Stimulated activated naive B cell treated with anti-CD40 and anti-IgM and Interleukin-4, amounts not matched to agents 10 μg/mL and 1 μg/mL and 100 μg/mL, for 72 hours (primary cell): ENCODE measurements around the gene NPDC1.
"Not testable (repeated sequence)": the region's sequence is repeated elsewhere in the genome, so short reads cannot be mapped to it uniquely, and the experiment has no call there.

Source experiments
- ATAC-seq, 2 donors: fragments of 150-1000 bp; cut with Tn5 transposase; replicated peaks; 2 replicates each; pipeline ENCODE4 v1.10.0; 2021; ENCODE audit warnings: moderate library complexity in 1 of 2
- DNase-seq: peaks from one replicate; pipeline ENCODE4 v3.0.0; 2021
- H3K27ac Mint-ChIP-seq: one replicate; pipeline ENCODE4 v1.8.0; 2022; ENCODE audit warnings: mild to moderate bottlenecking, mixed read lengths
- H3K27me3 Mint-ChIP-seq, 2 donors: one replicate each; pipeline ENCODE4 v1.8.0; 2022; ENCODE audit warnings: mixed read lengths in 2 of 2
- H3K36me3 Mint-ChIP-seq, 2 donors: one replicate each; pipeline ENCODE4 v1.8.0; 2022; ENCODE audit warnings: mixed read lengths in 2 of 2, mild to moderate bottlenecking in 1 of 2
- H3K4me1 Mint-ChIP-seq, 2 donors: one replicate each; pipeline ENCODE4 v1.8.0; 2022; ENCODE audit warnings: mixed read lengths in 2 of 2, mild to moderate bottlenecking in 1 of 2
- H3K4me3 Mint-ChIP-seq, 2 donors: one replicate each; pipeline ENCODE4 v1.8.0; 2022; ENCODE audit warnings: mild to moderate bottlenecking in 2 of 2, mixed read lengths in 2 of 2, moderate library complexity in 1 of 2
- H3K9me3 Mint-ChIP-seq, 2 donors: one replicate each; pipeline ENCODE4 v1.8.0; 2022; ENCODE audit warnings: mixed read lengths in 2 of 2, mild to moderate bottlenecking in 1 of 2

NPDC1 gene

DNA sequence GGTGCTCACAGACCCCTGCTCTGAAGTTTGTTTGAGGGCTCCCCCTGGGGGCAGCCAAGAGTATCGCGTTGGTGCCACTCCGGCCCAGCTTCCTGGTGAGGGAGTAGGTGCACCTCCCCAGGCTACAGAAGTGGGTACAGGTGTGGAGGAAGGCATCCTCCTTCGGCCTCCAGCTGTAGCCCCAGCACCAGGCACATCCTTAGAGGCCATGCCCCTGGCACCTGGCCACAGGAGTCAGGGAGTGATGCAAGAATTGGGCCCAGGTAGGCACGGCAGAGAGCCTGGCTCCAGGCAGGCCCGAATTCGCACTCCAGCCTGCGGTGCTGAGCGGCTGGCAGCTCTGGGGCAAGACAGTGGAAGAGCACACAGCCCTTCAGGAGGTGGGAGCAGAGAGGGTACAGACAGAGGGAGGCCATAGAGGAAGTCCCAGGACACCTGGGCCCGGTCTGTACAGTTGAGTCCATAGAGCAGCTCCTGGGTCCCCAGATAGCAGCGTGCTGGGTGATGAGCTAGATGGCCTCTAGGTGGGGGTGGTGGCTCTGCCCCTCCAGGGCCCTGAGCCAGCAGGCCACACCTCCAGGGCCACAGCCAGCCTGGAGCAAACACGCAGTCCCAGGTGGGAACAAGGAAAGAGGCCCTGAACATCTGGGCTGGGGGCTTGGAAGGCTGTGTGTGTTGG, 22.0 kb upstream of the NPDC1 start:
- H3K4me3 Mint-ChIP-seq, result peak overlapping the region in 1 of 2 donors; percentile 29
- peaks cover 20 to 22% of the 10 kb centered on the region in 2 donors for H3K4me1 Mint-ChIP-seq
- ATAC-seq (peak; percentile 64 to 74), DNase-seq (peak; percentile 81)
- H3K36me3 Mint-ChIP-seq, result no peaks in the 10 kb centered on the region
- peaks cover 8 to 10% of the 10 kb centered on the region in 2 donors for H3K27me3 Mint-ChIP-seq
- H3K27ac Mint-ChIP-seq, result peak overlapping the region; percentile 53
- H3K9me3 Mint-ChIP-seq, result no peaks in the 10 kb centered on the region

DNA sequence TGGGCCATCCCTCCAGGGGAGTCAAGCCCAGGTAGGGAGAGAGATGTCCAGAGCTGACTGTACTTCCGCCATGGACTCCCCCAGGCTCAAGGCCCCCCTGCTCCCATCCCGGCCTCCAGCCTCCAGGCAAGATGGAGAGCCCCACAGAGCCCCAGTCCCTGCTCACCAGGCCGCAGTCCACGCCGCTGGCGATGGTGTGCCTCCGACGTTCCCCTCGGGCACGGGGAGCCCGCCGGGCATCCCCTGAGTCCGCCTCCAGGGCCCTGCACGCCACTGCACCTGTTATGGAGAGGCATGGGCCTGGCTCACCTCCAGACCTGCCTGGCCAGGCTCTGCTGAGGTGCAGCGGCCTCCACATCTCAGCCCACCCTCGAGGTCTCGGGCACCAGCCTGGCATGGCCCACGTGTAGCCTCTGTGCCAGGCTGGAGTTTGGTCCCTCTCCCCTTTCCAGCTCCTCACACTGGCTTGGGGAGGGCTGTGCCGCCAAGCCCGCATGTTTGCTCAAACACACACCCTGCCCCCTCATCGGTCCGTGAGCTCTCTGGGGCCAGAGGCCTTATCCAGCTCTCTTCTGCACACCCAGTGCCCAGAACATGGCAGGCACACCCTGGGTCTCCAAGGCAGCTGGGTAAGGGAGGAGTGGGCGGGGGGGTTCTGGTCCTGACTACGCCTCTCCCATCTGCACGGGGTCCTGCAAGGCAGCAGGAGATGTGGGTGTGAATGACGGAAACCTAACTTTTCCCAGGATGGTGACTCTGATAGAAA, 20.3 kb upstream of the NPDC1 start:
- DNase-seq, result no peak
- no peaks in the 10 kb centered on the region for H3K36me3 Mint-ChIP-seq
- H3K9me3 Mint-ChIP-seq, result no peaks in the 10 kb centered on the region
- no peak for ATAC-seq
- H3K27ac Mint-ChIP-seq, result no peak overlapping the region
- H3K4me1 Mint-ChIP-seq, result peaks cover 14 to 20% of the 10 kb centered on the region in 2 donors
- H3K27me3 Mint-ChIP-seq, result peaks cover 8 to 10% of the 10 kb centered on the region in 2 donors
- no peak overlapping the region for H3K4me3 Mint-ChIP-seq

DNA sequence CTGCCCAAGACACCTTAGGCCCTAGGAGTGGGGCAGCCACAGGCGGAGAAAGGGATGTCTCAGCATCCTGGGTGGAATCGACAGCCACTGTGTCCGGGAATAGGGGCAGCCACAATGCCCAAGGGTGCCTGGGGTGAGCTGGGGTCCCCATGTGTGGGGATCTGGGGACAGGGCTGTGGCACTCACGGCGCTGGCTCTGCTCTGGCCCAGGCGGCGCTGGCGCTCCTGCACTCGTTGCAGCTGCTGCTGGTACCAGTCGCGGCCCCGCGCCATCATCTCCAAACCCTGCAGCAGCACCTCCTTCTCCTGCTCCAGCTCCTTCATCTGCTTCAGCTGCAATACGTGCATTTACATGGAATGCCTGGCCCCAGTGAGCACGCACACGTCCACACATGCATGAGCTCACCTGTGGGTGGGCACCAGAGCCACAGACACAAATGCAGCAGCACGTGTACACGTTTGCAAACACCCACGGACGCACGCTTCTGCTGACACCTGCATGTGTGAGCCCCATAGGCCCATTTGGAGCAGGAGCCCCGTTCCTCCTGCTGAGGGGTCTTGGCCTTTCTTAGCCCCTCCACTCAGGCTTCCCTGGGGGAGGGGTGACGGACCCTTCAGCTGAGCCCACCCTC, 19.5 kb upstream of the NPDC1 start:
- no peaks in the 10 kb centered on the region for H3K9me3 Mint-ChIP-seq
- H3K4me3 Mint-ChIP-seq, result no peak overlapping the region
- H3K27me3 Mint-ChIP-seq, result peaks cover 8 to 10% of the 10 kb centered on the region in 2 donors
- ATAC-seq, result no peak
- DNase-seq, result no peak
- H3K36me3 Mint-ChIP-seq, result no peaks in the 10 kb centered on the region
- no peak overlapping the region for H3K27ac Mint-ChIP-seq
- peaks cover 7 to 13% of the 10 kb centered on the region in 2 donors for H3K4me1 Mint-ChIP-seq

DNA sequence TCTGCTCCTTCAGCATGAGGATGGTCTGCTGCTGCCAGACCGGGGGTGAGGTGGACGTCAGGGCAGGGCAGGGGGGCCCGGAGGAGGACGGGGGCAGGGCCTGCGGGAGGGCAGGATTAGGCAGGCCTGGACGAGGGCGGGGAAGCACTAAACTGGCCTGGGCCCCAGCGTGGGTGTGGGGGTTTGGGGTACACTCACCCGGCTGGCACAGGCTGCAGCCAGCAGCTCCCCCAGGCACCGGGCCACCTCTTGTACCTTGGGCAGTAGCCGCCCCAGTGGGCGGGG, 18.8 kb upstream of the NPDC1 start:
- no peak for ATAC-seq
- Mint-ChIP-seq H3K4me3 (no peak overlapping the region), H3K36me3 (no peaks in the 10 kb centered on the region), H3K27ac (no peak overlapping the region), H3K9me3 (no peaks in the 10 kb centered on the region), H3K27me3 (peaks cover 8 to 10% of the 10 kb centered on the region in 2 donors), H3K4me1 (peaks cover 7 to 13% of the 10 kb centered on the region in 2 donors)
- no peak for DNase-seq

DNA sequence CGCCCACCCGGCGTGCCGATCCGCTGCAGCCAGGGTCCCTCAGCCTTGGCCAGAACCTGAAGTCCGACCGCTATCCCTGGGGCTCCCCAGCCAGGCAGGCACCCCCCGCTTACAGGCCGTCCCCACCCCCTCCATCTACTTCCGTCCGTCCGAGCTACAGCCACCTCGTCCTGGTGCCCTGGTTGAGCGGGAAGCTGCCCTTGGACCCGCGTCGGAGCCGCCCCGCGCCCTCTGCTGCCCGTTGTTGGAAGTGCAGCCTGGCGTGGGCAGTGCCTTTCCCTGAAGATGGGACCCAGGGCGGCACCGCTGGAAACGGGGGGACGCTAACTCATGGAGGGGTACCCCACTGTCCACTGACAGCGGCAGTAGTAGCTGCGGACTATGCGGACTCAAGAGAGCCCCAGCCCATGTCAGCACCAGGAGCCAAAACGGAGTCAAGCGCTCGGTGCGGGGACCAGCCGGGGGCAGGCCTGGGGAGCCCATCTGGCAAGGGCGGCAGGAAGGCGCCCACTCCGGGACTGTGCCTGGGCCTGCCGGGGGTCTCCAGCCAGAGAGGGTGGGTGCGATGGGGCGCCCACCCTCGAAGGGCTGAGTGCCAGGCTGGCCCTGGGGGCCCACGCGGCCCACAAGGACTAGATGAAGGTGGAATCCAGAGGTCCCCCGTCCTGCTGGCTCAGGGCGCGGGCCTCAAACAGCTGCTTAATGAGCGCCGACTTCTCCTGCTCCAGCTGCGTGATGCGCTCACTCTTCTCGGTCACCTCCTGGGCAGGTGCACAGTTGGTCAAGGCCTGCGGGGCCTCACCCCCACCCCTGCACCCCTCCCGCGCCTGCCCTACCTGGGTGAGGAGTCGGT, 18.3 kb upstream of the NPDC1 start:
- Mint-ChIP-seq H3K4me1 (peaks cover 7 to 13% of the 10 kb centered on the region in 2 donors), H3K9me3 (no peaks in the 10 kb centered on the region), H3K4me3 (no peak overlapping the region), H3K27me3 (peaks cover 8 to 10% of the 10 kb centered on the region in 2 donors), H3K36me3 (no peaks in the 10 kb centered on the region), H3K27ac (no peak overlapping the region)
- ATAC-seq (peak; percentile 38 to 48), DNase-seq (no peak)

DNA sequence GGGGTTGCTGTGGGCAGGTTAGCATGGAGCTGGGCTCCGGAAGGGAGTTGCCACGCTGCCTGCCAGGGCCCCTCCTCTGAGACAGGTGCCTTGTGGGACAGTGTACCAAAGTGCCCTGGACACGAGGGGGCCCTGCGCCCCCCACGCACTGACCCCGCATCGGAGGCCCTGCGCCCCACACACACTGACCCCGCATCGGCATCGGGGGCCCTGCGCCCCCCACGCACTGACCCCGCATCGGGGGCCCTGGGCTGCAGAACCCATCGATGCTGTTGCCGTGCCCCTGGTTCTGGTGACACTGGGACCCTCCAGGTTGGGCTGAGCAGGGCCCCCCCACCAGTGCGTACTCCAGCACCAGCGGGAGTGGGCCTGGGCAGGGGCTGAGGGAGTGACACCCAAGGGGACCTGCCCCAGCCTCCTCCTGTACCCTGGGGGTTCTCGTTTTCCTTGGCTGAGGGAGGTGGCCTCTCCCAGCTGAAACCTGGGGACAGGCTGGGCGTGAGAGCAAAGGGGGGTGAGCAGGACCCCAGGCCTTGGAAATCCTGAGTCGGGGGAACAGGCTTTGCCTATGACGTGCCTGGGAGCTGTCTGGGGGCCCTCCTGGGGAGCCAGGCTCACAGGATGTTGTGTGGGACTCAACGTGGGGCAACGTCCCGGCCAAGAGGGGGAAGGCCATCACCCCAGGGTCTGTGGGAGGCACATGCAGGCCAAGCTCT, 17.5 kb upstream of the NPDC1 start:
- ATAC-seq, result no peak
- H3K9me3 Mint-ChIP-seq, result no peaks in the 10 kb centered on the region
- H3K36me3 Mint-ChIP-seq, result no peaks in the 10 kb centered on the region
- peaks cover 8 to 10% of the 10 kb centered on the region in 2 donors for H3K27me3 Mint-ChIP-seq
- no peak overlapping the region for H3K4me3 Mint-ChIP-seq
- H3K27ac Mint-ChIP-seq, result no peak overlapping the region
- H3K4me1 Mint-ChIP-seq, result peaks cover 7 to 17% of the 10 kb centered on the region in 2 donors
- no peak for DNase-seq

DNA sequence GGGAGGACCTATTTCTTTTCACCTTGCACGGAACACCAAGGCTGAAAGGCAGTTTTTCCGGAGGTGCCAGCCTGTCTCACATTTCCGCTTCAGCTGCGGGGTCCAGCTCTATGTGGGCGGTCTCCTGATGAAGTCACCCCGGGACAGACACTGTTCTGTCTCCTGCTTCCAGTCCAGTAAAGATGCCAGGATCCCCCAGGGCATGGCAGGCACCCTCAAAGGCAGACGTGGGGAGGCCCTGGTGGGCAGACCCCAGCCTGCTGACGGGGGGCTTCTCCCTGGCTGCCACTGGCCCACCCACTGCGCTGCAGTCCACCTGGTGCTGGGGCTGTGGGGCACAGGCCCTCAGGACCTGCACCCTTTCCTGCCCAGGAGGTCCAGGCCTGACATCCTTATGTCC, 16.8 kb upstream of the NPDC1 start:
- H3K36me3 Mint-ChIP-seq, H3K27ac Mint-ChIP-seq, H3K4me3 Mint-ChIP-seq, H3K27me3 Mint-ChIP-seq, DNase-seq, ATAC-seq, H3K9me3 Mint-ChIP-seq: not testable (repeated sequence)
- H3K4me1 Mint-ChIP-seq, result peaks cover 5 to 14% of the 10 kb centered on the region in 2 donors

DNA sequence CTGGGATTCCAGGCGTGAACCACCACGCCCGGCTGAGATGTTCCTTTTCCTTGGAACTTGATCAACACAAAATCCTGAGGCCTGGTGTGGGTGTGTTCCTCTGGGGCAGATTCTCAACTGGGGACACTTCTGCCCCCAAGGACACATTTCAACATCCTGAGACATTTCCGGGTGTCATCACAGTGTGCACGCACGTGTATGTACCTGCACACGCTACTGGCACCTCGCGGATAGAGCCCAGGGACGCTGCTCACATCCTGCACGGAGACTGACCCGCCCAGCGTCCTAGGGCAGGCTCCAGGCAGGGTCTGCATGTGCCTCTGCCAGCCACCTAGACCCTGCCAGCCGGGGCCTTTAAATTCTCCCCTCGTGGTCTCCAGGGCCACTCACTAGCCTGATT, 16.4 kb upstream of the NPDC1 start:
- Mint-ChIP-seq H3K4me1 (peaks cover 3 to 12% of the 10 kb centered on the region in 2 donors), H3K27me3 (peaks cover 5 to 6% of the 10 kb centered on the region in 2 donors), H3K4me3 (no peak overlapping the region), H3K27ac (no peak overlapping the region), H3K9me3 (no peaks in the 10 kb centered on the region), H3K36me3 (no peaks in the 10 kb centered on the region)
- DNase-seq (no peak), ATAC-seq (no peak)

DNA sequence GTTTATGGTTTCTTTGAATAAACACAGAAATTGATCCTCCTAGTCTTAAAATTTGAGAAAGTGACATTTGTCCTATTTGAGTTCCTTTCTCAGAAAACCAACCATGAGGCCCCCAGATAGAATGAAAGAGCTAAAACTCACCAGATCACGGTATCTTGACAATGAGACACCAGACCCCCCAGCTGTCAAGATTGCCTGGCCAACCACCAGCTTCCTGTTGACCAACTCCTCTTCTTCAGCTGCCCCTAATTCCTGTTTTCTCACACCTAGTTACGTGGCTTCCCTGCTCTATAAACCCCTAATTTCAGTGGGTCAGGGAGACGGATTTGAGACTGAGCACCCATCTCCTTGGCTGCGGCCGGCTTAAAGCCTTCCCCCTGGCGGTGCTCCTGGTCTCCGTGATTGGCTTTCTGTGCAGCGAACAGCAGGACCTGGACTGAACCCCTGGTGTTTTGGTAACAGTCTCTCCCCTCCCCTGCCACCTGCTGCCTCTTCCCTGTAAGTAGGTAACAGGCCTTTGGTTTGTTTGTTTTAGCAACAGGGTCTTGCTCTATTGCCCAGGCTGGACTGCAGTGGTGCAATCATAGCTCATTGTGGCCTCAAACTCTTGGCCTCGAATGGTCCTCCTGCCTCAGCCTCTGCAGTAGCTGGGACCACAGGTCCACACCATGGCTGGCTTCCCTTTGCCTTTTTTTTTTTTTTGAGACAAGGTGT, 12.7 kb upstream of the NPDC1 start:
- no peaks in the 10 kb centered on the region for H3K9me3 Mint-ChIP-seq
- peaks cover 0 to 6% of the 10 kb centered on the region in 2 donors for H3K4me1 Mint-ChIP-seq
- no peak overlapping the region for H3K27ac Mint-ChIP-seq
- H3K27me3 Mint-ChIP-seq, result peaks cover 0 to 6% of the 10 kb centered on the region in 2 donors
- no peaks in the 10 kb centered on the region for H3K36me3 Mint-ChIP-seq
- DNase-seq (no peak), ATAC-seq (no peak)
- H3K4me3 Mint-ChIP-seq, result no peak overlapping the region

DNA sequence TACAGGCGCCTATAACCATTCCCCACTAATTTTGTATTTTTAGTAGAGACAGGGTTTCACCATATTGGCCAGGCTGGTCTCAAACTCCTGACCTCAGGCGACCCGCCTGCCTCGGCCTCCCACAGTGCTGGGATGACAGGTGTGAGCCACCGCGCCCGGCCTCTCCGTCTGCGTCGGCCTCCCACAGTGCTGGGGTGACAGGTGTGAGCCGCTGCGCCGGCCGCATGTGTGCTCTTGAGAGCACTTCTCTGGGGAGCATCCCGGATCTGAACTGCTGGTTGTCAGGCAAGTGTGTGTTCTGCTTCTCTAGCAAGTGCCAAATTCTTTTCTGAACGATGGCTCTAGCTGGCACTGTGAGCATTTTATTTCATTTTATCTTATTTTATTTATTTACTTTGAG, 11.6 kb upstream of the NPDC1 start:
- H3K27ac Mint-ChIP-seq, result no peak overlapping the region

DNA sequence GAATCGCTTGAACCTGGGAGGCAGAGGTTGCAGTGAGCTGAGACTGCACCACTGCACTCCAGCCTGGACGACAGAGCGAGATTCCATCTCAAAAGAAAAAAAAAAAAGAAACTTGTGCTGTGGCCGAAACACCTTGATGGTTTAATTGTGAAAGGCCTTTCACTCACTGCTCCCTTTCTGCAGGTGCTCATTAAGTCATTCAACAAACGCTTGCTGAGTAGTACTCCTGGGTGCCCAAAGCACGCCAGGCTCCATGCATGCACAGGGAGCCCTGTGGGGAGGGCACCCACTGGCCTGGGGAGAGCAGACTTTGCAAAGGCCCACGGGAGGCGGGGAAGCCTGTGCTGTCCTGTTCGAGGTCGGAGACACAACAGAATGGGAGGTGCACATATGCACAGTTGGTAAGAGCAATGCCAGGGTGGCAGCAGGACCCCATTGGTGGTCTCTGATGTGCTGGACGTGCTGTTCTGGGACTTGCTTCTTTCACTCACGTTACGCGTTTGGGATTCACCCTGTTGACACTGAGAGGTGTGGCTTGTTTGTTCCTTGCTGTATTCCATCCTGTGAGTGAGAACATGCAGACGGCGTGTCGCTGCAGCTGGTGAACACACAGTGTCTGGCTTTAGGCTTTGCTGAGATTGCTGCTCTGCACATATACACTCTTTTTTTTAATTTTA, 10.9 kb upstream of the NPDC1 start:
- Mint-ChIP-seq H3K9me3 (no peaks in the 10 kb centered on the region), H3K27ac (no peak overlapping the region), H3K4me1 (peaks cover 2 to 17% of the 10 kb centered on the region in 2 donors)

More for the DNA sequence above, 11.6 kb upstream of the NPDC1 start:
- ATAC-seq (no peak), DNase-seq (no peak)
- no peaks in the 10 kb centered on the region for H3K36me3 Mint-ChIP-seq
- H3K27me3 Mint-ChIP-seq, result peaks cover 2 to 12% of the 10 kb centered on the region in 2 donors
- peaks cover 0 to 13% of the 10 kb centered on the region in 2 donors for H3K4me1 Mint-ChIP-seq
- H3K4me3 Mint-ChIP-seq, result no peak overlapping the region
- no peaks in the 10 kb centered on the region for H3K9me3 Mint-ChIP-seq

DNA sequence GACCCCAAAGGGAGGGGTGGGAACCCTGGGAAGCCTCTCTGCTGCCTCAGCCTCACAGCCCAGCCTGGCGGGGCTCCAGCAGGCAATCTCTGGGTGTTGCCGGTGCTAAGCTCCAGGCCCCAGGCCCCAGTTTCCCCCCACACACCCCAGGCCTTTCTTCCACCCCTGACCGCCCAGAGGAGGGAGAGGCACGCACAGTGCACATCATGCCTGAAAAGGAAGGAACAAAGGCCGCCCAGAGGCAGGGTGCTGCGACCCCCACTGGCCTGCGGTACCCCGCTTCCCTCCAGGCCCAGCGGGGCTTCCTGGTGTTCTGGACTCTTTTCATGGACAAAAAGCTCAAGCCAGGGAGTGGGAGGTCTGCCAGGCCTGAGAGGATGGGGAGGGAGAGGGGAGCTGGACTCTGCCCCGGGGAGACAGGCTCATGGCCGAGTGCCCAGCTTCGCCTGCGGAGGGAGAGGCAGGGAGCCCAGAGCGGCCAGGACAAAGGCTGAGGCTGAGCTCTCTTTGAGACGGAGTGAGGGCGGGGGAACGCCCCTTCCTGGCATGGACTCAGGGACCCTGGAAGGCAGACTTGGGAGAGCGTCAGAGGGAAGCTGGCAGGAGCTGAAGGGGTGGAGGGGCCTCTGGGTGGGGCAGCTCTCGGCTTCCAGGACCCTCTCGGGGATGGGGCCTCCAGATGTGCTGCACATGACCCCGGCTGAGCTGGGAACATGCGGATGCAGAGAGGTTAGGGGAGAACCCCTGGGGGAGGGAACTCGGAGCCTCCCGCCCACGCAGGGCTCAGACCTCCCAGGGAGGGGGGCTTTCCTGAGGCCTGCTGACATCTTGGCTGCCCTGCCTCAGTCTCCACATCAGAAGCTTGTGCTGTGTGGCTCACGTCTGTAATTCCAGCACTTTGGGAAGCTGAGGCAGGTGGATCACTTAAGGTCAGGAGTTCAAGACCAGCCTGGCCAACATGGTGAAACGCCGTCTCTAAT, 9.7 kb upstream of the NPDC1 start:
- no peak for DNase-seq
- H3K4me3 Mint-ChIP-seq, result no peak overlapping the region
- no peak overlapping the region for H3K27ac Mint-ChIP-seq
- H3K36me3 Mint-ChIP-seq, result no peaks in the 10 kb centered on the region
- peaks cover 6 to 31% of the 10 kb centered on the region in 2 donors for H3K27me3 Mint-ChIP-seq
- no peak for ATAC-seq
- no peaks in the 10 kb centered on the region for H3K9me3 Mint-ChIP-seq
- H3K4me1 Mint-ChIP-seq, result peaks cover 2 to 17% of the 10 kb centered on the region in 2 donors

More for the DNA sequence above, 10.9 kb upstream of the NPDC1 start:
- Mint-ChIP-seq H3K36me3 (no peaks in the 10 kb centered on the region), H3K4me3 (no peak overlapping the region), H3K27me3 (peaks cover 5 to 19% of the 10 kb centered on the region in 2 donors)
- ATAC-seq (no peak), DNase-seq (no peak)
